H9 (cell line): ENCODE measurements around the gene ZBTB25. TPM values are rescaled to one million over a fixed set of nuclear protein-coding genes. Genes with fewer than 3 reads are reported as not detected.

Source experiments
- DNase-seq: peaks from one replicate; pipeline ENCODE4 v3.0.0-alpha.2; 2017
- H2AFZ ChIP-seq: one replicate; pipeline ENCODE4 v1.6.1; 2013; ENCODE audit warnings: mild to moderate bottlenecking, low read length, control low read depth, moderate library complexity
- H2AK5ac ChIP-seq: 2 replicates; pipeline ENCODE4 v1.6.1; 2013; ENCODE audit warnings: low read length, control low read depth, mixed read lengths; ENCODE audit not compliant: insufficient read length
- H2BK120ac ChIP-seq: one replicate; pipeline ENCODE4 v1.6.1; 2013; ENCODE audit warnings: low read depth, mild to moderate bottlenecking, low read length, control low read depth, inconsistent platforms; ENCODE audit not compliant: poor library complexity, severe bottlenecking
- H2BK12ac ChIP-seq: 2 replicates; pipeline ENCODE4 v1.6.1; 2013; ENCODE audit warnings: low read length, control low read depth, mixed read lengths, low read depth; ENCODE audit not compliant: insufficient read length
- H2BK15ac ChIP-seq: 2 replicates; pipeline ENCODE4 v1.6.1; 2013; ENCODE audit warnings: low read depth, low read length, control low read depth
- H2BK20ac ChIP-seq: one replicate; pipeline ENCODE4 v1.6.1; 2013; ENCODE audit warnings: low read depth, mild to moderate bottlenecking, low read length, control low read depth, inconsistent platforms; ENCODE audit not compliant: poor library complexity, severe bottlenecking
- H2BK5ac ChIP-seq: 2 replicates; pipeline ENCODE4 v1.6.1; 2013; ENCODE audit warnings: low read length, control low read depth, mixed read lengths; ENCODE audit not compliant: insufficient read length
- H3K14ac ChIP-seq: 2 replicates; pipeline ENCODE4 v1.6.1; 2013; ENCODE audit warnings: low read length, control low read depth; ENCODE audit not compliant: insufficient read depth
- H3K18ac ChIP-seq: 2 replicates; pipeline ENCODE4 v1.6.1; 2013; ENCODE audit warnings: low read depth, mild to moderate bottlenecking, mixed read lengths, low read length, control low read depth; ENCODE audit not compliant: insufficient read length
- H3K23ac ChIP-seq: 2 replicates; pipeline ENCODE4 v1.6.1; 2013; ENCODE audit warnings: low read length, control low read depth, mixed read lengths, low read depth; ENCODE audit not compliant: insufficient read length
- H3K23me2 ChIP-seq: 2 replicates; pipeline ENCODE4 v1.6.1; 2013; ENCODE audit warnings: low read depth, mild to moderate bottlenecking, mixed read lengths, low read length, control low read depth; ENCODE audit not compliant: insufficient read length, poor library complexity, severe bottlenecking
- H3K27ac ChIP-seq: 2 replicates; pipeline ENCODE4 v1.5.1; 2013; ENCODE audit warnings: low read length, control low read depth, mixed read lengths, low read depth; ENCODE audit not compliant: insufficient read length
- H3K27me3 ChIP-seq: 2 replicates; pipeline ENCODE4 v1.6.1; 2013; ENCODE audit warnings: low read length, control low read depth, inconsistent platforms; ENCODE audit not compliant: insufficient read depth
- H3K4ac ChIP-seq: 2 replicates; pipeline ENCODE4 v1.6.1; 2013; ENCODE audit warnings: low read depth, mild to moderate bottlenecking, control low read depth, inconsistent platforms, low read length, moderate library complexity
- H3K4me1 ChIP-seq: 2 replicates; pipeline ENCODE4 v1.6.1; 2013; ENCODE audit warnings: low read length, control low read depth, inconsistent platforms; ENCODE audit not compliant: insufficient read depth
- H3K4me2 ChIP-seq: 2 replicates; pipeline ENCODE4 v1.6.1; 2013; ENCODE audit warnings: low read length, control low read depth, mixed read lengths; ENCODE audit not compliant: insufficient read length, insufficient read depth
- H3K56ac ChIP-seq: 2 replicates; pipeline ENCODE4 v1.6.1; 2013; ENCODE audit warnings: low read depth, mild to moderate bottlenecking, mixed read lengths, low read length, control low read depth; ENCODE audit not compliant: insufficient read length
- H3K79me1 ChIP-seq: 2 replicates; pipeline ENCODE4 v1.6.1; 2013; ENCODE audit warnings: low read depth, mild to moderate bottlenecking, moderate library complexity, low read length, control low read depth, inconsistent platforms; ENCODE audit not compliant: insufficient read depth, poor library complexity, severe bottlenecking
- H3K79me2 ChIP-seq: 2 replicates; pipeline ENCODE4 v1.6.1; 2013; ENCODE audit warnings: low read length, control low read depth, inconsistent platforms; ENCODE audit not compliant: insufficient read depth
- H3K9ac ChIP-seq: 2 replicates; pipeline ENCODE4 v1.6.1; 2013; ENCODE audit warnings: low read length, control low read depth, mixed read lengths; ENCODE audit not compliant: insufficient read length; ENCODE audit errors: extremely low read depth
- H3K9me3 ChIP-seq: one replicate; pipeline ENCODE4 v1.6.1; 2013; ENCODE audit warnings: low read depth, low read length, inconsistent platforms; ENCODE audit not compliant: control insufficient read depth
- H3T11ph ChIP-seq: one replicate; pipeline ENCODE4 v1.6.1; 2013; ENCODE audit warnings: mild to moderate bottlenecking, low read length, control low read depth, inconsistent platforms
- H4K20me1 ChIP-seq: one replicate; pipeline ENCODE4 v1.6.1; 2013; ENCODE audit not compliant: control insufficient read depth, insufficient read length, insufficient read depth
- H4K5ac ChIP-seq: 2 replicates; pipeline ENCODE4 v1.6.1; 2013; ENCODE audit warnings: low read depth, mild to moderate bottlenecking, mixed read lengths, low read length, control low read depth; ENCODE audit not compliant: insufficient read length
- H4K8ac ChIP-seq: replicated peaks from 2 replicates; pipeline ENCODE4 v1.6.1; 2013; ENCODE audit warnings: low read length, control low read depth, mixed read lengths, low read depth; ENCODE audit not compliant: insufficient read length
- H4K91ac ChIP-seq: 2 replicates; pipeline ENCODE4 v1.6.1; 2013; ENCODE audit warnings: low read depth, mild to moderate bottlenecking, moderate library complexity, mixed read lengths, low read length, control low read depth; ENCODE audit not compliant: insufficient read length
- H3K27ac Mint-ChIP-seq, 3 experiments: 2 replicates in 2 of 3; 3 replicates in 1 of 3; pipeline ENCODE4 v1.8.0; 2020 to 2021; ENCODE audit warnings: mixed read lengths in 3 of 3, mild to moderate bottlenecking in 1 of 3, moderate library complexity in 1 of 3
- H3K27me3 Mint-ChIP-seq: 2 replicates; pipeline ENCODE4 v1.8.0; 2021; ENCODE audit warnings: low read depth, mild to moderate bottlenecking, moderate library complexity, mixed read lengths
- H3K36me3 Mint-ChIP-seq, 3 experiments: 2 replicates in 2 of 3; 3 replicates in 1 of 3; pipeline ENCODE4 v1.8.0; 2020 to 2021; ENCODE audit warnings: low read depth in 3 of 3, mixed read lengths in 3 of 3; ENCODE audit not compliant: insufficient read depth in 1 of 3
- H3K4me1 Mint-ChIP-seq, 2 experiments: 2 replicates each; pipeline ENCODE4 v1.8.0; 2020; ENCODE audit warnings: mixed read lengths in 2 of 2
- H3K4me3 Mint-ChIP-seq, 2 experiments: 2 replicates in 1 of 2; 3 replicates in 1 of 2; pipeline ENCODE4 v1.8.0; 2020 to 2021; ENCODE audit warnings: mild to moderate bottlenecking in 2 of 2, mixed read lengths in 2 of 2, moderate library complexity in 1 of 2
- H3K9me3 Mint-ChIP-seq, 2 experiments: 2 replicates in 1 of 2; 3 replicates in 1 of 2; pipeline ENCODE4 v1.8.0; 2020; ENCODE audit warnings: mild to moderate bottlenecking in 2 of 2, mixed read lengths in 2 of 2, moderate library complexity in 1 of 2
- WGBS: extraction: QIAGEN DNeasy Blood & Tissue Kit; methylation state at CpG from one replicate; pipeline ENCODE4 v1.1.7; 2013; ENCODE audit warnings: missing lambda C conversion rate, low lambda C conversion rate, mixed read lengths; ENCODE audit not compliant: insufficient read length; ENCODE audit errors: extremely low coverage; 5-methylcytosine and 5-hydroxymethylcytosine counted together
- total RNA-seq: library from RNA; stranded (reverse); gene quantifications from 2 replicates; pipeline ENCODE4 v1.2.1, GENCODE V29; 2021
- TF ChIP-seq, protein P1 (sequence below): fragments of 200-600 bp; sonication (generic); conservative IDR thresholded peaks from 3 replicates; pipeline ENCODE4 v1.8.0; 2021; ENCODE audit warnings: antibody characterized with exemption, mild to moderate bottlenecking

ZBTB25 gene
- total RNA-seq, 1 experiment from 2014 or later, result 8.2 TPM

DNA sequence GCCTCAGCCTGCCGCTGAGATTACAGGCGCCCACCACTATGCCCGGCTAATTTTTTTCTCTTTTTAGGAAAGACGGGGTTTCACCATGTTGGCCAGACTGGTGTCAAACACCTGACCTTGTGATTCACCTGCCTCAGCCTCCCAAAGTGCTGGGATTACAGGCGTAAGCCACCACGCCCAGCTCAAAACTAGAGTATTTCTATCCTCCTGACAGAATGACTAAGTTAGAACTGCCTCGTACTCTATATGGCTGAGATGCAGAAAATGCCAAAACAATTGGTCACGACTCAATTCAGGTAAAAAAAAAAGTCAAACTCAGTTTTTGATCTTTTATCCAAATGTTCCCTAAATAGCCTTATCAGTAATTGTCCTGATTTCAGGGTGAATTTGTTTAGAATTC is 27.2 kb downstream of the ZBTB25 start:
- Histone ChIP-seq H4K20me1 (no peaks in the 10 kb centered on the region), H3K4me1 (no peaks in the 10 kb centered on the region), H3K56ac (no peak overlapping the region), H2AK5ac (no peak overlapping the region), H3K79me2 (no peaks in the 10 kb centered on the region), H3K79me1 (no peaks in the 10 kb centered on the region), H3K9me3 (no peaks in the 10 kb centered on the region), H4K8ac (no peak overlapping the region), H3K23me2 (no peaks in the 10 kb centered on the region), H4K91ac (no peak overlapping the region), H2BK12ac (no peak overlapping the region), H3K23ac (no peak overlapping the region), H2BK120ac (no peak overlapping the region), H3T11ph (no peak overlapping the region), H3K27ac (no peak overlapping the region), H2BK20ac (no peak overlapping the region), H3K27me3 (no peaks in the 10 kb centered on the region), H3K9ac (no peak overlapping the region), H3K4ac (no peak overlapping the region), H3K4me2 (no peak overlapping the region), H3K18ac (no peak overlapping the region), H3K14ac (no peak overlapping the region), H2BK5ac (no peak overlapping the region), H2AFZ (no peak overlapping the region), H2BK15ac (no peak overlapping the region), H4K5ac (no peak overlapping the region)
- H3K27me3 Mint-ChIP-seq, result no peaks in the 10 kb centered on the region
- peaks cover 0 to under 1% (median 0%) of the 10 kb centered on the region in 3 experiments; a peak in 3 of 7 replicates for H3K36me3 Mint-ChIP-seq
- H3K4me1 Mint-ChIP-seq, result peaks cover 6 to 11% of the 10 kb centered on the region in 2 experiments
- no CpG with 5 or more reads among the region's 8 CpGs for WGBS
- H3K9me3 Mint-ChIP-seq, result no peaks in the 10 kb centered on the region
- TF ChIP-seq, protein P1, sequence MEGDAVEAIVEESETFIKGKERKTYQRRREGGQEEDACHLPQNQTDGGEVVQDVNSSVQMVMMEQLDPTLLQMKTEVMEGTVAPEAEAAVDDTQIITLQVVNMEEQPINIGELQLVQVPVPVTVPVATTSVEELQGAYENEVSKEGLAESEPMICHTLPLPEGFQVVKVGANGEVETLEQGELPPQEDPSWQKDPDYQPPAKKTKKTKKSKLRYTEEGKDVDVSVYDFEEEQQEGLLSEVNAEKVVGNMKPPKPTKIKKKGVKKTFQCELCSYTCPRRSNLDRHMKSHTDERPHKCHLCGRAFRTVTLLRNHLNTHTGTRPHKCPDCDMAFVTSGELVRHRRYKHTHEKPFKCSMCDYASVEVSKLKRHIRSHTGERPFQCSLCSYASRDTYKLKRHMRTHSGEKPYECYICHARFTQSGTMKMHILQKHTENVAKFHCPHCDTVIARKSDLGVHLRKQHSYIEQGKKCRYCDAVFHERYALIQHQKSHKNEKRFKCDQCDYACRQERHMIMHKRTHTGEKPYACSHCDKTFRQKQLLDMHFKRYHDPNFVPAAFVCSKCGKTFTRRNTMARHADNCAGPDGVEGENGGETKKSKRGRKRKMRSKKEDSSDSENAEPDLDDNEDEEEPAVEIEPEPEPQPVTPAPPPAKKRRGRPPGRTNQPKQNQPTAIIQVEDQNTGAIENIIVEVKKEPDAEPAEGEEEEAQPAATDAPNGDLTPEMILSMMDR, result no peak
- DNase-seq, result no peak
- no peak overlapping the region for H3K4me3 Mint-ChIP-seq
- H3K27ac Mint-ChIP-seq, result no peak overlapping the region
